ENCODE measurements around the gene MANBA.
"Not testable (repeated sequence)": the region's sequence is repeated elsewhere in the genome, so short reads cannot be mapped to it uniquely, and the experiment has no call there.

The MANBA gene

GRCh38 chr4:102761906-102762305 is 1.1 kb upstream of the MANBA start:
- DNase-seq (ENCODE audit: low spot score) = no peak

- DNase-seq (ENCODE audit: low spot score) = peak; percentile 29
Measured at GRCh38 chr4:102761296-102761701, 531 bp upstream of the MANBA start.

GRCh38 chr4:102759831-102760644 is 730 bp downstream of the MANBA start:
- DNase-seq (ENCODE audit: low spot score) = peak; percentile 32

- DNase-seq (ENCODE audit: low spot score) = no peak
Measured at GRCh38 chr4:102758241-102759160, 2.3 kb downstream of the MANBA start.

- DNase-seq (ENCODE audit: low spot score) = no peak
Measured at GRCh38 chr4:102757681-102758080, 3.1 kb downstream of the MANBA start.

- no peak for DNase-seq (ENCODE audit: low spot score)
Measured at GRCh38 chr4:102754044-102754443, 6.7 kb downstream of the MANBA start.

- no peak for DNase-seq (ENCODE audit: low spot score)
Measured at GRCh38 chr4:102751941-102752340, 8.8 kb downstream of the MANBA start.

- not testable (repeated sequence) for DNase-seq (ENCODE audit: low spot score)
Measured at GRCh38 chr4:102743352-102743751, 17.4 kb downstream of the MANBA start.

GRCh38 chr4:102738802-102739201 is 22.0 kb downstream of the MANBA start:
- DNase-seq (ENCODE audit: low spot score) = not testable (repeated sequence)

- DNase-seq (ENCODE audit: low spot score) = no peak
Measured at GRCh38 chr4:102736636-102737549, 23.9 kb downstream of the MANBA start.

GRCh38 chr4:102735582-102735981 is 25.2 kb downstream of the MANBA start:
- DNase-seq (ENCODE audit: low spot score) = no peak

GRCh38 chr4:102734591-102735385 is 26.0 kb downstream of the MANBA start:
- peak; percentile 9 for DNase-seq (ENCODE audit: low spot score)

- no peak for DNase-seq (ENCODE audit: low spot score)
Measured at GRCh38 chr4:102734116-102734515, 26.7 kb downstream of the MANBA start.

GRCh38 chr4:102733084-102733483 is 27.7 kb downstream of the MANBA start:
- no peak for DNase-seq (ENCODE audit: low spot score)

- DNase-seq (ENCODE audit: low spot score) = no peak
Measured at GRCh38 chr4:102732678-102733077, 28.1 kb downstream of the MANBA start.

GRCh38 chr4:102730968-102731533 is 29.7 kb downstream of the MANBA start:
- no peak for DNase-seq (ENCODE audit: low spot score)

GRCh38 chr4:102729486-102729885 is 31.3 kb downstream of the MANBA start:
- DNase-seq (ENCODE audit: low spot score) = not testable (repeated sequence)

- not testable (repeated sequence) for DNase-seq (ENCODE audit: low spot score)
Measured at GRCh38 chr4:102726919-102727318, 33.8 kb downstream of the MANBA start.

GRCh38 chr4:102726068-102726467 is 34.7 kb downstream of the MANBA start:
- no peak for DNase-seq (ENCODE audit: low spot score)

GRCh38 chr4:102725229-102725628 is 35.5 kb downstream of the MANBA start:
- no peak for DNase-seq (ENCODE audit: low spot score)

- no peak for DNase-seq (ENCODE audit: low spot score)
Measured at GRCh38 chr4:102723511-102723910, 37.3 kb downstream of the MANBA start.
